Body of pancreas (tissue), 4 donors: ENCODE measurements around the gene SLC7A6OS.

ENCODE experiments used
- POLR2A ChIP-seq, 3 donors: fragments of 450-650 bp; IDR thresholded peaks; one replicate each; pipeline ENCODE4 v1.6.1; 2016; ENCODE audit warnings: antibody characterized with exemption in 3 of 3, mild to moderate bottlenecking in 2 of 3
- TF ChIP-seq, protein P1 (sequence below), 7 experiments: fragments of 450-650 bp in 4 of 7; fragments of 200-600 bp in 3 of 7; sonication (generic) in 3 of 7; IDR thresholded peaks; one replicate each; pipeline ENCODE4 v1.5.1; 2016 to 2019; ENCODE audit warnings: antibody characterized with exemption in 7 of 7

DNA sequence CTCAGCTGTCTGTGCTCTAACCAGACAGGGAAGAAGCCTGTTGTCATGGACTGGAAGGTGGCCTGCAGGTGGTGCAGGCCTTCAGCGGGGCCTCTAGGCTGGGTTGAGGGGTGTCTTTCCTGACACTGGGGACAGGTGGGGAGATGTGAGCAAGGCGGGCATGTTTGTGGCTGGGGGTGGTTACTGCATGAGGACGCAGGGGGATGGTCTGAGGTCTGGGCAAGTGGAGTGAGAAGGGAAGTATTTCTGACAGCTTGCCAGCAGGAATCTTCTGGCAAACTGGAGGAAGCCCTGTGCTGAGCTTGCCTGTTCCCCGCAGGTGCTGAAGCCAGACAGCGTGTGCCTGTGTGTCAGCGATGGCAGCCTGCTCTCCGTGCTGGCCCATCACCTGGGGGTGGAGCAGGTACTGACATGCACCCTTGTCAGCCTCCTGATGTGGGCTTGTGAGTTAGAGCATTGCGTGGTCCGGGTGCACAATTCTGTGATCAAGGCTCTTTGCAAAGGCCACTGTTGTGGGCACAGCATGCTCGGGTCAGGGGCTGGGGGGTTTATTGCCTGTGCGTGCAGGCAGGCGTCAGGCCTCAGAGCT is 36.2 kb upstream of the SLC7A6OS start:
- TF ChIP-seq, protein P1, sequence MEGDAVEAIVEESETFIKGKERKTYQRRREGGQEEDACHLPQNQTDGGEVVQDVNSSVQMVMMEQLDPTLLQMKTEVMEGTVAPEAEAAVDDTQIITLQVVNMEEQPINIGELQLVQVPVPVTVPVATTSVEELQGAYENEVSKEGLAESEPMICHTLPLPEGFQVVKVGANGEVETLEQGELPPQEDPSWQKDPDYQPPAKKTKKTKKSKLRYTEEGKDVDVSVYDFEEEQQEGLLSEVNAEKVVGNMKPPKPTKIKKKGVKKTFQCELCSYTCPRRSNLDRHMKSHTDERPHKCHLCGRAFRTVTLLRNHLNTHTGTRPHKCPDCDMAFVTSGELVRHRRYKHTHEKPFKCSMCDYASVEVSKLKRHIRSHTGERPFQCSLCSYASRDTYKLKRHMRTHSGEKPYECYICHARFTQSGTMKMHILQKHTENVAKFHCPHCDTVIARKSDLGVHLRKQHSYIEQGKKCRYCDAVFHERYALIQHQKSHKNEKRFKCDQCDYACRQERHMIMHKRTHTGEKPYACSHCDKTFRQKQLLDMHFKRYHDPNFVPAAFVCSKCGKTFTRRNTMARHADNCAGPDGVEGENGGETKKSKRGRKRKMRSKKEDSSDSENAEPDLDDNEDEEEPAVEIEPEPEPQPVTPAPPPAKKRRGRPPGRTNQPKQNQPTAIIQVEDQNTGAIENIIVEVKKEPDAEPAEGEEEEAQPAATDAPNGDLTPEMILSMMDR (IDR thresholded peaks at IDR 0.05): no peak
- TF ChIP-seq POLR2A (IDR thresholded peaks at IDR 0.05): no peak
